Right atrium auricular region (tissue), 2 donors: ENCODE data around the gene ACY1. TPM values are rescaled to one million over a fixed set of nuclear protein-coding genes. Genes with fewer than 3 reads are reported as not detected.

Experiments
- DNase-seq: peaks from one replicate; pipeline ENCODE4 v3.0.0-alpha.2; 2019; ENCODE audit warnings: low spot score
- H3K27ac ChIP-seq, 2 donors: fragments of 200-600 bp; sonication (generic); 1 replicate in 1 of 2; 2 replicates in 1 of 2; pipeline ENCODE4 v1.5.1; 2016 to 2019
- H3K27me3 ChIP-seq, 2 donors: fragments of 200-600 bp; sonication (generic); one replicate each; pipeline versions ENCODE4 v1.5.1 to v1.6.0; 2017 to 2019
- H3K36me3 ChIP-seq: fragments of 200-600 bp; sonication (generic); one replicate; pipeline ENCODE4 v1.5.1; 2016
- H3K4me1 ChIP-seq, 2 donors: fragments of 200-600 bp; sonication (generic); one replicate each; pipeline versions ENCODE4 v1.5.1 to v1.6.0; 2017 to 2019
- H3K4me3 ChIP-seq, 2 donors: fragments of 200-600 bp; sonication (generic); 1 replicate in 1 of 2; 2 replicates in 1 of 2; pipeline ENCODE4 v1.5.1; 2017 to 2019; ENCODE audit warnings: mild to moderate bottlenecking in 1 of 2, moderate library complexity in 1 of 2
- H3K9me3 ChIP-seq, 2 donors: fragments of 200-600 bp; sonication (generic); one replicate each; pipeline ENCODE4 v1.5.1; 2019
- CTCF ChIP-seq, 2 donors: fragments of 200-600 bp; sonication (generic); IDR thresholded peaks; one replicate each; pipeline ENCODE4 v1.5.1; 2019; ENCODE audit warnings: antibody characterized with exemption in 2 of 2
- total RNA-seq, 2 donors: library from RNA; depleted of rRNA; stranded (reverse); fragments of >200 nt; gene quantifications; one replicate each; pipeline ENCODE4 v1.1.0, GENCODE V29; 2016

ACY1 gene
- total RNA-seq, 2 donors from 2014 or later, result 26.0 to 29.8 TPM

DNA sequence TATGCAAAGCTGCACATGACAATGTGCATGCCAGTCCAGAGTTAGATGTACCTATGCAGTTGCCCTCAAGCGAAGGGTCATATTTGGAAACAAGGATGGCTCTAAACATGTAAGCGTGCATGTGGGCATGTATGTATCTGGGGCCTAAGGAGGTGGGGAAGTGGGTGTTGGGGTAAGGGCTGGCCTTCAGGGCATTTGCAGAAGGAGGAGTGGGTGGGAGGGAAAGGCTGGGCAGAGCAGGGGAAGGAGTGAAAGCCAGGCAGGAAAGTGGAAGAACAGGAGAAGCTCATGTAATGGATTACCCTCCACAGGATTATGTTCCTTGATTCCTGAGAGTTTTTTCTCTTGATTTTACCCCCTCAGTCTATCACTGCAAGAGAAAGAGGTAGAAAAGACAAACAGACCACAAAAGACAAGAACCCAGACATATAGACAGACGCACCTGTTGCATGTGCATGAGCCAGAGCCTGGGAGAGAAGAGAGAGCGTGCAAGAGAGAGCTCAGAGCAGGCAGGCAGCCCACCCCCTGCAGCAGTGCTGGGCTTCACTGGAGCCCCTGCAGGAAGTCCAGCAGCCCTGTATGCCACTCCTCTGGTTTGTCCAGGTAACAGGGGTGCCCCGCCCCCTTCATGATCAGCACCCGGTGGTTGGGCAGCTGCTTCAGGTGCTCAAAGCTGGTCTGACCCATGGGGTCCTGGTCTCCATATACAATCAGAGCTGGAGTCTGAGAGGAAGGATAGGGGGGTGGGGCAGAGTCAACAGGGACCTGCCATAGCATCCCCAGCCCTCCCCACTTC lies 14.3 kb upstream of the ACY1 start:
- no peak overlapping the region for H3K4me3 ChIP-seq
- H3K9me3 ChIP-seq, result no peaks in the 10 kb centered on the region
- TF ChIP-seq CTCF (IDR thresholded peaks at IDR 0.05), result no peak
- peaks cover 0 to 46% of the 10 kb centered on the region in 2 donors for H3K4me1 ChIP-seq
- H3K36me3 ChIP-seq, result no peaks in the 10 kb centered on the region
- DNase-seq, result no peak
- no peaks in the 10 kb centered on the region for H3K27me3 ChIP-seq
- no peak overlapping the region for H3K27ac ChIP-seq

- Histone ChIP-seq H3K27ac (no peak overlapping the region), H3K4me1 (peaks cover 0 to 46% of the 10 kb centered on the region in 2 donors), H3K27me3 (no peaks in the 10 kb centered on the region), H3K9me3 (no peaks in the 10 kb centered on the region), H3K36me3 (no peaks in the 10 kb centered on the region), H3K4me3 (no peak overlapping the region)
- no peak for TF ChIP-seq CTCF (IDR thresholded peaks at IDR 0.05)
- DNase-seq, result no peak
These were observed 13.5 kb upstream of the ACY1 start for GRCh38 chr3:51969841-51970240.

- peaks cover 0 to 45% of the 10 kb centered on the region in 2 donors for H3K4me1 ChIP-seq
These were observed 12.6 kb upstream of the ACY1 start for GRCh38 chr3:51970606-51971300.

GRCh38 chr3:51971350-51971749 lies 12.0 kb upstream of the ACY1 start:
- Histone ChIP-seq H3K4me1 (peaks cover 0 to 41% of the 10 kb centered on the region in 2 donors), H3K27ac (no peak overlapping the region), H3K9me3 (no peaks in the 10 kb centered on the region), H3K4me3 (no peak overlapping the region), H3K36me3 (no peaks in the 10 kb centered on the region), H3K27me3 (no peaks in the 10 kb centered on the region)
- no peak for DNase-seq
- no peak for TF ChIP-seq CTCF (IDR thresholded peaks at IDR 0.05)

More at GRCh38 chr3:51970606-51971300, 12.6 kb upstream of the ACY1 start:
- Histone ChIP-seq H3K27ac (no peak overlapping the region), H3K9me3 (no peaks in the 10 kb centered on the region), H3K36me3 (no peaks in the 10 kb centered on the region), H3K27me3 (no peaks in the 10 kb centered on the region), H3K4me3 (no peak overlapping the region)
- DNase-seq, result no peak
- TF ChIP-seq CTCF (IDR thresholded peaks at IDR 0.05), result no peak

GRCh38 chr3:51974277-51974962 lies 8.9 kb upstream of the ACY1 start:
- Histone ChIP-seq H3K4me3 (peak overlapping the region; percentile 67 to 73), H3K36me3 (no peaks in the 10 kb centered on the region), H3K27ac (peak overlapping the region; percentile 96 to 99), H3K27me3 (no peaks in the 10 kb centered on the region), H3K4me1 (peaks cover 0 to 25% of the 10 kb centered on the region in 2 donors), H3K9me3 (no peaks in the 10 kb centered on the region)
- TF ChIP-seq CTCF (IDR thresholded peaks at IDR 0.05), result peak; percentile 5 to 29
- DNase-seq, result no peak
